SK-N-SH (cell line): ENCODE results near the gene TRPV2.

Experiments
- CHD2 ChIP-seq: fragments of 150-350 bp; IDR thresholded peaks from 2 replicates; pipeline ENCODE4 v1.6.1; 2018; ENCODE audit warnings: low read length; ENCODE audit not compliant: partially characterized antibody
- CTCF ChIP-seq: fragments of 200-600 bp; sonication (generic); IDR thresholded peaks from 2 replicates; pipeline ENCODE4 v1.6.1; 2017; ENCODE audit warnings: antibody characterized with exemption, mild to moderate bottlenecking, moderate library complexity
- EP300 ChIP-seq, 2 experiments: IDR thresholded peaks; 2 replicates each; pipeline versions ENCODE4 v1.4.0 to v1.6.1; 2012; ENCODE audit warnings: borderline replicate concordance in 1 of 2, low read depth in 1 of 2, low read length in 1 of 2
- EZH2phosphoT487 ChIP-seq: fragments of 200-600 bp; sonication (generic); IDR thresholded peaks from 2 replicates; pipeline ENCODE4 v1.6.1; 2017; ENCODE audit warnings: low read depth, mixed run types, mild to moderate bottlenecking, antibody characterized with exemption, moderate library complexity, borderline replicate concordance
- MXI1 ChIP-seq: IDR thresholded peaks from 2 replicates; pipeline ENCODE4 v1.6.1; 2012; ENCODE audit warnings: mild to moderate bottlenecking, low read depth, low read length, improper control_type of control experiment
- PBX3 ChIP-seq: IDR thresholded peaks from 2 replicates; pipeline ENCODE4; 2012
- POLR2AphosphoS5 ChIP-seq: IDR thresholded peaks from 2 replicates; pipeline ENCODE4 v1.6.1; 2012; ENCODE audit warnings: low read depth, low read length
- RFX5 ChIP-seq: IDR thresholded peaks from 2 replicates; pipeline ENCODE4 v1.6.1; 2012; ENCODE audit warnings: mild to moderate bottlenecking, improper control_type of control experiment, low read length
- SIN3A ChIP-seq: IDR thresholded peaks from 2 replicates; pipeline ENCODE4 v1.6.1; 2012; ENCODE audit warnings: low read depth, mild to moderate bottlenecking, low read length, moderate library complexity, borderline replicate concordance
- SMC3 ChIP-seq: IDR thresholded peaks from 2 replicates; pipeline ENCODE4 v1.6.1; 2012; ENCODE audit warnings: low read depth, low read length, improper control_type of control experiment
- YY1 ChIP-seq: IDR thresholded peaks from 2 replicates; pipeline ENCODE4 v1.4.0; 2012; ENCODE audit warnings: low read depth, mild to moderate bottlenecking
- TF ChIP-seq, protein P1 (sequence below): IDR thresholded peaks from 2 replicates; pipeline ENCODE4 v1.4.0; 2012; ENCODE audit warnings: low read depth, borderline replicate concordance

GRCh38 chr17:16463358-16464302 is 48.3 kb downstream of the TRPV2 start:
- TF ChIP-seq EP300 (IDR thresholded peaks at IDR 0.05; ENCODE audit: borderline replicate concordance in 1 of 2, low read depth in 1 of 2, low read length in 1 of 2) (peak in 1 of 2 experiments; percentile 72; a peak in 2 of 4 replicates), YY1 (no peak), POLR2AphosphoS5 (no peak), CHD2 (peak; percentile 92), MXI1 (peak; percentile 57; the same call in 1 of the 2 replicates), SIN3A (peak; percentile 39; the same call in 1 of the 2 replicates), CTCF (peak; percentile 42), SMC3 (peak; percentile 45; the same call in 1 of the 2 replicates), RFX5 (no peak), EZH2phosphoT487 (no peak), PBX3 (no peak)
- TF ChIP-seq, protein P1, sequence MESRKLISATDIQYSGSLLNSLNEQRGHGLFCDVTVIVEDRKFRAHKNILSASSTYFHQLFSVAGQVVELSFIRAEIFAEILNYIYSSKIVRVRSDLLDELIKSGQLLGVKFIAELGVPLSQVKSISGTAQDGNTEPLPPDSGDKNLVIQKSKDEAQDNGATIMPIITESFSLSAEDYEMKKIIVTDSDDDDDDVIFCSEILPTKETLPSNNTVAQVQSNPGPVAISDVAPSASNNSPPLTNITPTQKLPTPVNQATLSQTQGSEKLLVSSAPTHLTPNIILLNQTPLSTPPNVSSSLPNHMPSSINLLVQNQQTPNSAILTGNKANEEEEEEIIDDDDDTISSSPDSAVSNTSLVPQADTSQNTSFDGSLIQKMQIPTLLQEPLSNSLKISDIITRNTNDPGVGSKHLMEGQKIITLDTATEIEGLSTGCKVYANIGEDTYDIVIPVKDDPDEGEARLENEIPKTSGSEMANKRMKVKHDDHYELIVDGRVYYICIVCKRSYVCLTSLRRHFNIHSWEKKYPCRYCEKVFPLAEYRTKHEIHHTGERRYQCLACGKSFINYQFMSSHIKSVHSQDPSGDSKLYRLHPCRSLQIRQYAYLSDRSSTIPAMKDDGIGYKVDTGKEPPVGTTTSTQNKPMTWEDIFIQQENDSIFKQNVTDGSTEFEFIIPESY, result no peak
